HepG2 (cell line): ENCODE results near the gene COL10A1. TPM values are rescaled to one million over a fixed set of nuclear protein-coding genes. Genes with fewer than 3 reads are reported as not detected.

Experiments used
- EHMT2 ChIP-seq: fragments of 200-600 bp; sonication (generic); IDR thresholded peaks from 2 replicates; pipeline ENCODE4 v1.7.0; 2017; ENCODE audit warnings: antibody characterized with exemption, low read depth, low read length, borderline replicate concordance
- EZH2 ChIP-seq: conservative IDR thresholded peaks from 2 replicates; pipeline ENCODE4 v1.6.1; 2012; ENCODE audit warnings: mild to moderate bottlenecking, low read depth, low read length, moderate library complexity
- KDM6A ChIP-seq: IDR thresholded peaks from 2 replicates; pipeline ENCODE4 v1.6.1; 2016; ENCODE audit warnings: low read depth
- LCORL ChIP-seq, 2 experiments: fragments of 450-650 bp in 1 of 2; sonication (generic) in 1 of 2; formaldehyde crosslinking in 1 of 2; IDR thresholded peaks; 2 replicates each; pipeline versions ENCODE4 v1.5.0 to v1.6.1; 2017 to 2020; ENCODE audit warnings: antibody characterized with exemption in 1 of 2, missing genetic modification reagents in 1 of 2
- RAD21 ChIP-seq: fragments of 450-650 bp; formaldehyde crosslinking; IDR thresholded peaks from 2 replicates; pipeline ENCODE4 v1.5.0; 2020; ENCODE audit warnings: mild to moderate bottlenecking
- RBAK ChIP-seq: sonication (generic); formaldehyde crosslinking; IDR thresholded peaks from 2 replicates; pipeline ENCODE4 v1.5.1; 2020; ENCODE audit warnings: mild to moderate bottlenecking, missing genetic modification reagents
- ZNF33B ChIP-seq: sonication (generic); formaldehyde crosslinking; IDR thresholded peaks from 2 replicates; pipeline ENCODE4 v1.5.1; 2020; ENCODE audit warnings: mild to moderate bottlenecking, missing genetic modification reagents
- ZNF484 ChIP-seq: sonication (generic); formaldehyde crosslinking; IDR thresholded peaks from 2 replicates; pipeline ENCODE4 v1.5.1; 2020; ENCODE audit warnings: mild to moderate bottlenecking, low read depth, missing genetic modification reagents, borderline replicate concordance
- ZNF816 ChIP-seq: sonication (generic); formaldehyde crosslinking; IDR thresholded peaks from 2 replicates; pipeline ENCODE4 v1.8.0; 2022; ENCODE audit warnings: missing genetic modification reagents, mild to moderate bottlenecking, borderline replicate concordance
- ZNF83 ChIP-seq: sonication (generic); formaldehyde crosslinking; IDR thresholded peaks from 2 replicates; pipeline ENCODE4 v1.4.0; 2020; ENCODE audit warnings: missing genetic modification reagents, mild to moderate bottlenecking, borderline replicate concordance
- ZSCAN31 ChIP-seq: sonication (generic); formaldehyde crosslinking; IDR thresholded peaks from 2 replicates; pipeline ENCODE4 v1.5.0; 2020; ENCODE audit warnings: low read depth, mild to moderate bottlenecking, missing genetic modification reagents
- polyA plus RNA-seq, 8 experiments: library from polyadenylated mRNA; depleted of rRNA in 3 of 8; stranded (reverse) in 7 of 8; unstranded in 1 of 8; fragments of >200 nt; fragmentation: Illumina TruSeq in 4 of 8; extraction: Trizol in 4 of 8; gene quantifications; 2 replicates each; pipeline versions ENCODE4 v1.2.1 to v1.2.3, GENCODE V29; 2011 to 2016; ENCODE audit warnings: low read depth in 4 of 8, missing spikeins in 1 of 8, mixed read lengths in 1 of 8; ENCODE audit not compliant: insufficient read depth in 1 of 8
- total RNA-seq, 5 experiments: library from RNA; depleted of rRNA; stranded (reverse); fragments of >200 nt; fragmentation: Illumina TruSeq; extraction: Trizol; gene quantifications; 2 replicates each; pipeline ENCODE4 v1.2.3, GENCODE V29; 2016; ENCODE audit warnings: low read depth in 1 of 5
- TF ChIP-seq, protein P1 (sequence below): sonication (generic); formaldehyde crosslinking; IDR thresholded peaks from 2 replicates; pipeline ENCODE4 v1.8.1; 2023; ENCODE audit warnings: mild to moderate bottlenecking, missing genetic modification reagents, borderline replicate concordance
- TF ChIP-seq, protein P2 (sequence below): sonication (generic); formaldehyde crosslinking; conservative IDR thresholded peaks from 2 replicates; pipeline ENCODE4 v1.4.0; 2020; ENCODE audit warnings: missing genetic modification reagents
- TF ChIP-seq, protein P3 (sequence below): sonication (generic); formaldehyde crosslinking; IDR thresholded peaks from 2 replicates; pipeline ENCODE4 v1.4.0; 2020; ENCODE audit warnings: mild to moderate bottlenecking, missing genetic modification reagents
- TF ChIP-seq, protein P4 (sequence below): IDR thresholded peaks from 2 replicates; pipeline ENCODE4 v1.6.1; 2012; ENCODE audit warnings: low read depth, low read length, improper control_type of control experiment
- TF ChIP-seq, protein P5 (sequence below): sonication (generic); formaldehyde crosslinking; IDR thresholded peaks from 2 replicates; pipeline ENCODE4 v1.5.0; 2020; ENCODE audit warnings: mild to moderate bottlenecking, missing genetic modification reagents
- TF ChIP-seq, protein P6 (sequence below): sonication (generic); formaldehyde crosslinking; IDR thresholded peaks from 2 replicates; pipeline ENCODE4 v1.8.0; 2022; ENCODE audit warnings: missing genetic modification reagents, low read depth, mild to moderate bottlenecking, borderline replicate concordance
- TF ChIP-seq, protein P7 (sequence below): sonication (generic); formaldehyde crosslinking; IDR thresholded peaks from 2 replicates; pipeline ENCODE4 v1.5.0; 2020; ENCODE audit warnings: missing genetic modification reagents

Gene COL10A1
- total and polyA plus RNA-seq, 2 of the 13 experiments (the other 11 are each of a cell fraction or from before 2014, with no cell fraction given), result 0.07 TPM; not detected in 1

DNA sequence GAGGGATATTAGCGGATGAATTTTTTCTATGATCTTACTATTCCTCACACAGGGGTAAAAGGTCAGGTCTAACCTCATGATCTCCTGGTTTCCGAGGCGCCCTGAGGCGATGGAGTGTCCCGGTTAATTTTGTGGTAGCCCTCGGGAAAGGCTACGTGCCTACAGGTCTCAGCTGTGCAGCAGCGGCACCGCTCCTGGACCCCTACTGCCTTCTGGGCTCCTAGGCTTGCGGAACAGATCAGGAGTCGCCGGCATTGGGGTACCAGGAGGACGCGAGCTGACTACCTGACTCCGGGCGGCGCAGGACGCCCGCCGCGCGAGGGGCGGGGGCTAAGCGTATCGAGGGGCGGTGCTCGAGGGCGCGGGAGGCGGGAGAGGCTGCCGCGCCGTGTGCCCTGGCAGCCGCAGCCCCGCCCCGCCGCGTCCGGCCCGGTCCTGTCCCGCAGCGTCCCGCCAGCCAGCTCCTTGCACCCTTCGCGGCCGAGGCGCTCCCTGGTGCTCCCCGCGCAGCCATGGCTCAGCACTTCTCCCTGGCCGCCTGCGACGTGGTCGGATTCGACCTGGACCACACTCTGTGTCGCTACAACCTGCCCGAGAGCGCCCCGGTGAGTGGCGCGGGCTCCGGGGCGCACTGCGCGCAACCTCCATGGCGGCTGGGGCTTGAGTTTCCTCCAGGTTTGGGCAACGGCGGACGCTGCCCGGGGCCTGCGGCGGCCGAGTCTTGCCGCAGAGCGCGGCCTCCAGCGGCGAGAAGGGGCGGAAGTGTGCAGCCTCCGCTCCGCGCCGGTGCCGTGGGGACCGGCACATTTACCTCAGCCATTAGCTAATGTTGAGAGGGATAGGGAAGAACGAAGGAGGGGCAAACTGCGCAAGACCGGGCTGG, 25.3 kb downstream of the COL10A1 start, which contains the start of gene NT5DC1 (continued):
- TF ChIP-seq RBAK (CRISPR knock-in tag) (no peak), LCORL (IDR thresholded peaks at IDR 0.05) (peak; percentile 60; the same call in 1 of the 2 replicates), LCORL (CRISPR knock-in tag; IDR thresholded peaks at IDR 0.05) (peak; percentile 99), RAD21 (peak; percentile 84), EHMT2 (no peak), KDM6A (CRISPR knock-in tag) (no peak), ZNF816 (CRISPR knock-in tag) (no peak; the same call in 1 of the 2 replicates), EZH2 (no peak), ZSCAN31 (CRISPR knock-in tag) (peak; percentile 98), ZNF33B (CRISPR knock-in tag) (peak; percentile 99), ZNF83 (CRISPR knock-in tag) (no peak; the same call in 1 of the 2 replicates), ZNF484 (no peak; the same call in 1 of the 2 replicates)
- TF ChIP-seq, protein P1, sequence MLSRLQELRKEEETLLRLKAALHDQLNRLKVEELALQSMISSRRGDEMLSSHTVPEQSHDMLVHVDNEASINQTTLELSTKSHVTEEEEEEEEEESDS (CRISPR knock-in tag), result no peak
- TF ChIP-seq, protein P2, sequence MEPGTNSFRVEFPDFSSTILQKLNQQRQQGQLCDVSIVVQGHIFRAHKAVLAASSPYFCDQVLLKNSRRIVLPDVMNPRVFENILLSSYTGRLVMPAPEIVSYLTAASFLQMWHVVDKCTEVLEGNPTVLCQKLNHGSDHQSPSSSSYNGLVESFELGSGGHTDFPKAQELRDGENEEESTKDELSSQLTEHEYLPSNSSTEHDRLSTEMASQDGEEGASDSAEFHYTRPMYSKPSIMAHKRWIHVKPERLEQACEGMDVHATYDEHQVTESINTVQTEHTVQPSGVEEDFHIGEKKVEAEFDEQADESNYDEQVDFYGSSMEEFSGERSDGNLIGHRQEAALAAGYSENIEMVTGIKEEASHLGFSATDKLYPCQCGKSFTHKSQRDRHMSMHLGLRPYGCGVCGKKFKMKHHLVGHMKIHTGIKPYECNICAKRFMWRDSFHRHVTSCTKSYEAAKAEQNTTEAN (CRISPR knock-in tag), result peak; percentile 95
- TF ChIP-seq, protein P3, sequence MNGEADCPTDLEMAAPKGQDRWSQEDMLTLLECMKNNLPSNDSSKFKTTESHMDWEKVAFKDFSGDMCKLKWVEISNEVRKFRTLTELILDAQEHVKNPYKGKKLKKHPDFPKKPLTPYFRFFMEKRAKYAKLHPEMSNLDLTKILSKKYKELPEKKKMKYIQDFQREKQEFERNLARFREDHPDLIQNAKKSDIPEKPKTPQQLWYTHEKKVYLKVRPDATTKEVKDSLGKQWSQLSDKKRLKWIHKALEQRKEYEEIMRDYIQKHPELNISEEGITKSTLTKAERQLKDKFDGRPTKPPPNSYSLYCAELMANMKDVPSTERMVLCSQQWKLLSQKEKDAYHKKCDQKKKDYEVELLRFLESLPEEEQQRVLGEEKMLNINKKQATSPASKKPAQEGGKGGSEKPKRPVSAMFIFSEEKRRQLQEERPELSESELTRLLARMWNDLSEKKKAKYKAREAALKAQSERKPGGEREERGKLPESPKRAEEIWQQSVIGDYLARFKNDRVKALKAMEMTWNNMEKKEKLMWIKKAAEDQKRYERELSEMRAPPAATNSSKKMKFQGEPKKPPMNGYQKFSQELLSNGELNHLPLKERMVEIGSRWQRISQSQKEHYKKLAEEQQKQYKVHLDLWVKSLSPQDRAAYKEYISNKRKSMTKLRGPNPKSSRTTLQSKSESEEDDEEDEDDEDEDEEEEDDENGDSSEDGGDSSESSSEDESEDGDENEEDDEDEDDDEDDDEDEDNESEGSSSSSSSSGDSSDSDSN (CRISPR knock-in tag), result peak; percentile 100
- TF ChIP-seq, protein P4, sequence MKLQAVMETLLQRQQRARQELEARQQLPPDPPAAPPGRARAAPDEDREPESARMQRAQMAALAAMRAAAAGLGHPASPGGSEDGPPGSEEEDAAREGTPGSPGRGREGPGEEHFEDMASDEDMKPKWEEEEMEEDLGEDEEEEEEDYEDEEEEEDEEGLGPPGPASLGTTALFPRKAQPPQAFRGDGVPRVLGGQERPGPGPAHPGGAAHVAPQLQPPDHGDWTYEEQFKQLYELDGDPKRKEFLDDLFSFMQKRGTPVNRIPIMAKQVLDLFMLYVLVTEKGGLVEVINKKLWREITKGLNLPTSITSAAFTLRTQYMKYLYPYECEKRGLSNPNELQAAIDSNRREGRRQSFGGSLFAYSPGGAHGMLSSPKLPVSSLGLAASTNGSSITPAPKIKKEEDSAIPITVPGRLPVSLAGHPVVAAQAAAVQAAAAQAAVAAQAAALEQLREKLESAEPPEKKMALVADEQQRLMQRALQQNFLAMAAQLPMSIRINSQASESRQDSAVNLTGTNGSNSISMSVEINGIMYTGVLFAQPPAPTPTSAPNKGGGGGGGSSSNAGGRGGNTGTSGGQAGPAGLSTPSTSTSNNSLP, result 0 out of 2 replicates have a peak, but pooled peaks have one; percentile 13
- TF ChIP-seq, protein P5, sequence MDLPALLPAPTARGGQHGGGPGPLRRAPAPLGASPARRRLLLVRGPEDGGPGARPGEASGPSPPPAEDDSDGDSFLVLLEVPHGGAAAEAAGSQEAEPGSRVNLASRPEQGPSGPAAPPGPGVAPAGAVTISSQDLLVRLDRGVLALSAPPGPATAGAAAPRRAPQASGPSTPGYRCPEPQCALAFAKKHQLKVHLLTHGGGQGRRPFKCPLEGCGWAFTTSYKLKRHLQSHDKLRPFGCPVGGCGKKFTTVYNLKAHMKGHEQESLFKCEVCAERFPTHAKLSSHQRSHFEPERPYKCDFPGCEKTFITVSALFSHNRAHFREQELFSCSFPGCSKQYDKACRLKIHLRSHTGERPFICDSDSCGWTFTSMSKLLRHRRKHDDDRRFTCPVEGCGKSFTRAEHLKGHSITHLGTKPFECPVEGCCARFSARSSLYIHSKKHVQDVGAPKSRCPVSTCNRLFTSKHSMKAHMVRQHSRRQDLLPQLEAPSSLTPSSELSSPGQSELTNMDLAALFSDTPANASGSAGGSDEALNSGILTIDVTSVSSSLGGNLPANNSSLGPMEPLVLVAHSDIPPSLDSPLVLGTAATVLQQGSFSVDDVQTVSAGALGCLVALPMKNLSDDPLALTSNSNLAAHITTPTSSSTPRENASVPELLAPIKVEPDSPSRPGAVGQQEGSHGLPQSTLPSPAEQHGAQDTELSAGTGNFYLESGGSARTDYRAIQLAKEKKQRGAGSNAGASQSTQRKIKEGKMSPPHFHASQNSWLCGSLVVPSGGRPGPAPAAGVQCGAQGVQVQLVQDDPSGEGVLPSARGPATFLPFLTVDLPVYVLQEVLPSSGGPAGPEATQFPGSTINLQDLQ (CRISPR knock-in tag), result peak; percentile 57; the same call in 1 of the 2 replicates
- TF ChIP-seq, protein P6, sequence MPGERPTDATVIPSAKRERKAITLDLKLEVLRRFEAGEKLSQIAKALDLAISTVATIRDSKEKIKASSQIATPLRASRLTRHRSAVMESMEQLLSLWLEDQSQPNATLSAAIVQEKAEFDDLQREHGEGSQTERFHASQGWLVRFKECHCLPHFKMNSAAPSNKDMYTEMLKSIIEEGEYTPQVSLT, result no peak; the same call in 1 of the 2 replicates
- TF ChIP-seq, protein P7, sequence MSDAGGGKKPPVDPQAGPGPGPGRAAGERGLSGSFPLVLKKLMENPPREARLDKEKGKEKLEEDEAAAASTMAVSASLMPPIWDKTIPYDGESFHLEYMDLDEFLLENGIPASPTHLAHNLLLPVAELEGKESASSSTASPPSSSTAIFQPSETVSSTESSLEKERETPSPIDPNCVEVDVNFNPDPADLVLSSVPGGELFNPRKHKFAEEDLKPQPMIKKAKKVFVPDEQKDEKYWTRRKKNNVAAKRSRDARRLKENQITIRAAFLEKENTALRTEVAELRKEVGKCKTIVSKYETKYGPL (CRISPR knock-in tag), result peak; percentile 93
